Thyroid gland (tissue), 4 donors: ENCODE measurements around the gene GRWD1.

Source experiments
- CTCF ChIP-seq, 6 experiments: fragments of 200-600 bp in 3 of 6; fragments of 450-650 bp in 3 of 6; sonication (generic) in 3 of 6; IDR thresholded peaks; one replicate each; pipeline ENCODE4 v1.5.1; 2016 to 2019; ENCODE audit warnings: antibody characterized with exemption in 6 of 6, mild to moderate bottlenecking in 2 of 6, inconsistent platforms in 1 of 6, moderate library complexity in 1 of 6
- POLR2A ChIP-seq, 2 donors: fragments of 450-650 bp; IDR thresholded peaks; one replicate each; pipeline ENCODE4 v1.6.1; 2017; ENCODE audit warnings: antibody characterized with exemption in 2 of 2, mild to moderate bottlenecking in 2 of 2, moderate library complexity in 1 of 2

DNA sequence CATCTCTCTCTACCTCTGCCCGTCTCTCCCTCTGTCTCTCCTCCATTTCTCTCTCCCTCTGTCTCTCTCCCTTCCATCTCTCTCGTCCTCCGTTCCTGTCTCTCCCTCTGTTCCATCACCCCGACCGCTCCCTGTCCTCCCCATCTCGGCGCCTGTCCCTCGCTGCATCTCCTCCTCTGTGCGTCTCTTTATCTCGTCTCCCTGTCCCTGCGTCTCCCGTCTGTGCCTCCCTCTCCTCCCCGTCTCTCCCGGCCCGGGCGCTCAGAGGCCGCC, 47.7 kb upstream of the GRWD1 start:
- TF ChIP-seq CTCF (IDR thresholded peaks at IDR 0.05) = no peak
- TF ChIP-seq POLR2A (IDR thresholded peaks at IDR 0.05) = no peak
